Measurements from ENCODE around the gene SOCS1. TPM values are rescaled to one million over a fixed set of nuclear protein-coding genes. Genes with fewer than 3 reads are reported as not detected.

SOCS1 gene
- total and polyA plus RNA-seq, 2 donors (not counting 3 experiments of a cell fraction or from before 2014, with no cell fraction given): 1.1 to 1.7 TPM

- CTCF ChIA-PET: interaction anchor here (0.7 to 1.6 kb wide), 5 partner anchors 24 to 293 kb away, joined by 3 to 4 read pairs (median 3); no protein-coding TSS in a partner anchor
- FAIRE-seq: no peak
- TF ChIP-seq GATA2 (IDR thresholded peaks at IDR 0.05; ENCODE audit: insufficient read depth, insufficient read length, low read depth, low read length): no peak
- TF ChIP-seq POLR2AphosphoS5 (IDR thresholded peaks at IDR 0.05; ENCODE audit: insufficient read depth, low read depth, low read length): no peak
- TF ChIP-seq MAX (IDR thresholded peaks at IDR 0.05; ENCODE audit: insufficient read depth, insufficient read length): no peak
- no peak for TF ChIP-seq MYC (IDR thresholded peaks at IDR 0.05; ENCODE audit: low read depth, low read length)
- TF ChIP-seq FOS (IDR thresholded peaks at IDR 0.05; ENCODE audit: borderline replicate concordance, insufficient read depth, low read length): no peak
- no peak for TF ChIP-seq POLR2A (IDR thresholded peaks at IDR 0.05; ENCODE audit: low read depth, low read length)
- TF ChIP-seq EZH2 (IDR thresholded peaks at IDR 0.05; ENCODE audit: borderline replicate concordance, low read depth, low read length, severe bottlenecking): no peak
- TF ChIP-seq CTCF (IDR thresholded peaks at IDR 0.05; ENCODE audit: extremely low read depth in 1 of 2, insufficient read depth in 1 of 2, low read depth in 1 of 2, low read length in 2 of 2): no peak
- no peak for TF ChIP-seq JUN (IDR thresholded peaks at IDR 0.05; ENCODE audit: borderline replicate concordance, insufficient read depth, insufficient read length, low read depth)
- Histone ChIP-seq H3K9ac (replicated peaks; ENCODE audit: extremely low read depth, insufficient read depth, low read length) (no peak overlapping the region), H3K27ac (ENCODE audit: insufficient read depth, low read depth, low read length) (no peak overlapping the region), H3K9me1 (replicated peaks; ENCODE audit: control insufficient read depth, extremely low read depth, insufficient read depth, low read length) (no peaks in the 10 kb centered on the region), H3K4me1 (ENCODE audit: control insufficient read depth, extremely low read depth, insufficient read depth, low read length) (no peaks in the 10 kb centered on the region), H2AFZ (ENCODE audit: low read depth, low read length) (no peak overlapping the region), H3K36me3 (ENCODE audit: control insufficient read depth in 2 of 2, extremely low read depth in 1 of 2, insufficient read depth in 2 of 2, low read length in 2 of 2) (no peaks in the 10 kb centered on the region), H3K4me3 (replicated peaks in 1 of 3; ENCODE audit: insufficient read depth in 1 of 3, low read depth in 1 of 3, low read length in 3 of 3) (no peak overlapping the region), H3K27me3 (ENCODE audit: control insufficient read depth in 2 of 2, insufficient read depth in 2 of 2, low read length in 2 of 2) (no peaks in the 10 kb centered on the region), H3K9me3 (replicated peaks; ENCODE audit: control insufficient read depth, insufficient read depth, low read length) (no peaks in the 10 kb centered on the region), H3K4me2 (ENCODE audit: insufficient read depth, low read length) (no peak overlapping the region), H4K20me1 (replicated peaks; ENCODE audit: control insufficient read depth, extremely low read depth, insufficient read depth, low read length) (no peaks in the 10 kb centered on the region), H3K79me2 (ENCODE audit: control insufficient read depth, insufficient read depth, low read length) (no peaks in the 10 kb centered on the region)
- intact Hi-C loops (cut with micrococcal nuclease): no loop called here
- dilution Hi-C loops (cut with MboI; ENCODE audit: extremely low pct_ligation_motif_present, low sequenced_read_pairs): no loop called here
- no TSS peak for BruUV-seq (replicated peaks)
- POLR2A ChIA-PET: no interaction called here
- DNase-seq (ENCODE audit: low read depth, low spot score): no peak
Measured at GRCh38 chr16:11273721-11274324, 17.8 kb upstream of the SOCS1 start.
